Measurements from ENCODE around the gene CRIP1.

DNA sequence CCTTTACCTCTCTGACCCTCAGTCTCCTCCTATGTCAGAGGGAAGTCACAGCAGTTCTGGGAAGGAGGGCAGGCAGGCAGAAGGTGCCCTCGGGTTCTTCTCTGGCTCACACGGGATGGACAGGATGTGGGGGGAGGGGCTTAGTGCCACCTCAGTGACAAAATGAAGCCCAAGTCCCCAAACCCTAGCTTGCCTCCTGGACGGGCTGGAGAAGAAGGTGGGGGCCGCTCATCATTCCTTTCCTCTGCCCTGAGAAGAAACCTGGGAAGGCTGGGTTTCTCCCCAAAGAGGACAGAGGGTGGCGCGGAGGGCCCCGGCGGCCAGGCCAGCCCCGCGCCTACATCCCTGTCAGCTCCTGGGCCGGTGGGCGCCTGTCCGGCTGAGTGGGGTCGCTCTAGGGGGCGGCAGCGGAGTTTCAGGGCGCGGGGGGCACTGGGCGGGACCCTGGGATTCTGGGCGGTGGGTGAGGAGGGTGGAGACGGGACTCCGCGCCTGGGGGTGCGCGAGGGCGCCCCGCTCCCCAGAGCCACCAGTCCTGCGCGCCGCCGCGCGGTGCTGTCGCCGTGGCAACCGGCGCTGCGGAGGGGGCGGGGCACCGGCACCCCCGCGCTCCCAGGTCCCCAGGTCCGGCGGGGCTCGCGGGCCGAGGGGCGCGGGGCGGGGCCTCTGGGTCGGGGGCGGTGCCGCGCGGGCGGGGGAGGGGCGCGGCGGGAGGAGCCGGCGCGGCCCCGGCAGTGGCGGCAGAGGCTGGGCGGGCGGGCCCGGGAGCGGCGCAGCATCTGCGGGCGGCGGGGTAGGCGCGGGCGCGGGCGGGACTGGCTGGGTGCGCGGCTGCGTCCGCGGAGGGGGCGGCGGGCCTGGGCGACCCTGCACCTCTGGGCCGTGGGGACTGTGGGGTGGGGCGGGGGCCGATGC is 39.4 kb downstream of the CRIP1 start, which contains the start of gene TMEM121:
- TF ChIP-seq, protein P1, sequence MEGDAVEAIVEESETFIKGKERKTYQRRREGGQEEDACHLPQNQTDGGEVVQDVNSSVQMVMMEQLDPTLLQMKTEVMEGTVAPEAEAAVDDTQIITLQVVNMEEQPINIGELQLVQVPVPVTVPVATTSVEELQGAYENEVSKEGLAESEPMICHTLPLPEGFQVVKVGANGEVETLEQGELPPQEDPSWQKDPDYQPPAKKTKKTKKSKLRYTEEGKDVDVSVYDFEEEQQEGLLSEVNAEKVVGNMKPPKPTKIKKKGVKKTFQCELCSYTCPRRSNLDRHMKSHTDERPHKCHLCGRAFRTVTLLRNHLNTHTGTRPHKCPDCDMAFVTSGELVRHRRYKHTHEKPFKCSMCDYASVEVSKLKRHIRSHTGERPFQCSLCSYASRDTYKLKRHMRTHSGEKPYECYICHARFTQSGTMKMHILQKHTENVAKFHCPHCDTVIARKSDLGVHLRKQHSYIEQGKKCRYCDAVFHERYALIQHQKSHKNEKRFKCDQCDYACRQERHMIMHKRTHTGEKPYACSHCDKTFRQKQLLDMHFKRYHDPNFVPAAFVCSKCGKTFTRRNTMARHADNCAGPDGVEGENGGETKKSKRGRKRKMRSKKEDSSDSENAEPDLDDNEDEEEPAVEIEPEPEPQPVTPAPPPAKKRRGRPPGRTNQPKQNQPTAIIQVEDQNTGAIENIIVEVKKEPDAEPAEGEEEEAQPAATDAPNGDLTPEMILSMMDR (IDR thresholded peaks at IDR 0.05), result no peak
- no peak for TF ChIP-seq POLR2A (IDR thresholded peaks at IDR 0.05)

All from vagina (tissue), 2 donors.